ENCODE measurements around the gene CRYL1. TPM values are rescaled to one million over a fixed set of nuclear protein-coding genes. Genes with fewer than 3 reads are reported as not detected.
A peak's percentile ranks its signal among the peaks of the same experiment; 100 is the strongest.

Gene CRYL1
- total RNA-seq, 1 donor from 2014 or later = 174 TPM

DNA sequence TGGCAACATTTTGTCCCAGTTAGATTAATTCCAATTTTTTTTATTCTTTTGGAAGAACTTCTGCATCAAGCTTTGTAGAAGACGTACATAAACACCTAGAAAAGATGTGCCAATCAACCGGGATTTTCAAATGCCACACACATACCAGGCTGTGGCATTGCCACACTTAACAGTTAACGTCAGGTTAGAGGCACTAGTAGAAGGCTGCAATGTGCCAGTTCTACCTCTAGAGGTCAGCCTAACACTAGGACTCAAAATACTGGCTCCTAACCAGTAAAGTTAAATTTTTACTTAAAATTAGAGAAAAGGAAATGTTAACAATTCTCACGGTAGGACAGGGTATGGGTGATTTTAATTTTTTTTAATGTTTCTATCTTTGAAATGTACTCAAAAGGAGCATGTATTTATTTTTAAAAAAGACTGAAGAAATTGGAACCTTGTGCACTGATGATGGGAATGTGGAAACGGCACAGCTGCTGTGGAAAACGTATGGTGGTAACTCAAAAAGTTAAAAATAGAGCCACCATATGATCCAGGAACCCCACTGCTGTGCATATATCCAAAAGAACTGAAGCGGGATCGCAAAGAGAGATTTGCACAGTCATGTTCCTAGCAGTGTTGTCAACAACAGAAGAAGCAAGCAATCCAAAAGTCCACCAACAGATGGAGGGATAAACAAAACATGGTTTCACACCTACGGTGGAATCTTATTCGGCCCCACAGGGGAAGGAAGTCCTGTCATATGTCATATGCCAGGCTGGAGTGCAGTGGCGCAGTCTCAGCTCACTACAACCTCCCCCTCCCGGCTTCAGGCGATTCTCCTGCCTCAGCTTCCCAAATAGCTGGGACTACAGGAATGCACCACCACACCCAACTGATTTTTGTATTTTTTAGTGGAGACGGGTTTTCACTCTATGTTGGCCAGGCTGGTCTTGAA lies 30.3 kb downstream of the CRYL1 start:
- DNase-seq (ENCODE audit: low spot score) (no peak), ATAC-seq (peak; percentile 86)

GRCh38 chr13:20494656-20495055 lies 31.0 kb downstream of the CRYL1 start:
- no peak for ATAC-seq
- no peak for DNase-seq (ENCODE audit: low spot score)

GRCh38 chr13:20492641-20493040 lies 33.0 kb downstream of the CRYL1 start:
- no peak for DNase-seq (ENCODE audit: low spot score)
- ATAC-seq = no peak

DNA sequence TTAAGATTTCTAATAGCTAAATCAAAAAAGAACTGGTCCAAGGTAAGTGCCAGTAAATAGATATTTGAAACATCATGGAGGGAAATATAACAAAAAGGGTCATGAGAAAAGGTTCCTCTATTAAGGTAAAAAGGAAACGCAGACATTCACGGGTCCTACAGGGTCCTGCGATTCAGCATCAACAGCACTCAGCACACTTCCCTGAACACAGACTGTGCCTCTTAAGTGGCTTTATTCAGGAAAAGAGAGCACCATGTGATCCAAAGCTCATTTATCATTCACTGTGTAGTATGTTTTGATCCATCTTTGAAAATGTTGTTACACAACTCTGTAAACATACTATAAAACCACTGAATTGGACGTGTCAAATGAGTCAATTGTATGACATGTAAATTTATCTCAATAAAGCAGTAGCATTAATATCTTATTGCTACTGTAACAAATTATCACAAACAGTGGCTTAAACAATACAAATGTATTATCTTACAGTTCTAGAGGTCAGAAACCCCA lies 33.7 kb downstream of the CRYL1 start:
- DNase-seq (ENCODE audit: low spot score) (no peak), ATAC-seq (no peak)

DNA sequence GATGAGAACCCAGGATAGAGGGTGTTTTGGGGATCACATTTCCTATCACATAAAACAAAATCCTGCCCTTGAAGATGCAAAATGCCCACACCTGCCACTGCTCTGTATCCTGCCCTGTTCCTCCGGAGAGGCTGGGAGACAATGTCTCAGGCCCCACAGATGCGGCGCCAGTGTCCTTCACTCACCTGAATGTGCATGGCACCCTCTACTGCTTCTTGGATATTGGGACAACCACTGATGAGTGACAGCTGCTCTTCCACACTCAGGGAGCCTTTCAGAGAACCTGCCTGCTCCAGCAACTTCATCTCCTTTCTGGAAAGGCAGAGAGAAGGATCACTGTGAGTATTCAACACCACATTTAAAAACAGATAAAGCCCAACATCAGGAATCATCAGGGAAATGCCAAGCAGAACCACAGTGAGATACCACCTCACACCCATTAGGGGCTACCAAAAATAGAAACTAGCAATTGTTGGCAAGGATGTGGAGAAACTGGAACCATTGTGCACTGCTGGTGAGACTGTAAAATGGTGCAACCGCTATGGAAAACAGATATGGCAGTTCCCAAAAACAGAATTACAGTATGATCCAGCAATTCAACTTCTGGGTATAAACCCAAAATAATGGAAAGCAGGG lies 36.4 kb downstream of the CRYL1 start:
- ATAC-seq (no peak), DNase-seq (ENCODE audit: low spot score) (no peak)

GRCh38 chr13:20487927-20488326 lies 37.7 kb downstream of the CRYL1 start:
- ATAC-seq (peak; percentile 19), DNase-seq (ENCODE audit: low spot score) (no peak)

DNA sequence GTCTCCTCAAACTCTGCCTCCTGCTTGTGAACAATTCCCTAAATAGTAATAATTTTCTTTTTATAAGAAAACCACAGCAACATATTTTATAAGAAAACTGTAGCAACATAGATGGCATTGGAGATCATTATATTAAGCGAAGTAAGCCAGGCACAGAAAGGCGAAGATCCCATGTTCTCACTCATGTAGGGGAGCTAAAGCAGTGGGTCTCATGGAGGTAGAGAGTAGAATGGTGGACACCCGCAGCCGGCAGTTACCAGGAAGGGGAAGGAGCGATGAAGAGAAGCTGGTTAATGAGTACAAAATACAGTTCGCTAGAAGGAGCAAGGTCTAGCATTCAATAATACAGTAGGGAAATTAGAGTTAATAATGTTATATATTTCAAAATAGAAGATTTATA lies 42.9 kb downstream of the CRYL1 start:
- DNase-seq (ENCODE audit: low spot score) (no peak), ATAC-seq (no peak)

DNA sequence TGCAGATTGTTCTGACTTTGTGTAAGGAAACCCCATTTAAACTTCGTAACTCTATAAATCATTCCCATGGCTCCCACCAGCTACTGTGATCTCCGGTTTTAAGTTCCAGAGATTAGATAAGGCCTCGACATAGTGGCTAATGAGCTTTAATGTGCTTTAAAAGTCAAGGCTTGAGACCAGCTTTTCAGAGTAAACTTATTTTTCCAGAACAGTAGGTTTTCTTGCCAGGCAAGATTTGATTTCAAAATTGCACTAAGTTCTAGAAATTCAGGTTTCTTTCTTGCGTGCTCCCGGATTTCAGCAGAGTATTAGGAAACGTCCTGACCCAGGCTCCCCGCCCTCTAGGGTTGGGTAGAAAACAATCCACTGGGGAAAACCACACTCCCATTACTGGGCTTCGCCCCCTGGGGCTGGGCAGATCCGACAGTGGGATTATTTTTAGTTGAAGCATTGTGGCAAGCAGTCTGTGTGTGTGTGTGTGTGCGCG lies 43.3 kb downstream of the CRYL1 start:
- no peak for DNase-seq (ENCODE audit: low spot score)
- ATAC-seq = no peak

DNA sequence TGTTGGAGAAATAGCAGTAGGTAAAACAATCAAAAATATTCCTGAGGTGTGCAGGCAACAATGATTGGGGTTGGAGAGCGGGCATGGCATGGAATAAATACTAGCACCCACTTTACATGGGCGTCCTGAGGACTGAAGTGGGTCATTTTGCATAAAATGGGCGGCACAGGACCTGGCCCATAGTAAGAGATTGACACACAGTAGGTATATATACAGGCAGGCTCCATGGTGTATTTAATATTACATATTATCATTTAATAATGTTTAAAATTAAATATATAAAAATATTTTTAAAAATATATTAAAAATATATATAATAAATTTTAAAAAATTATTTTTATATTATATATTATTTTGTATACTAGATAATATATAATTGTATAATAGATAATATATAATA lies 48.3 kb downstream of the CRYL1 start:
- ATAC-seq = no peak

DNA sequence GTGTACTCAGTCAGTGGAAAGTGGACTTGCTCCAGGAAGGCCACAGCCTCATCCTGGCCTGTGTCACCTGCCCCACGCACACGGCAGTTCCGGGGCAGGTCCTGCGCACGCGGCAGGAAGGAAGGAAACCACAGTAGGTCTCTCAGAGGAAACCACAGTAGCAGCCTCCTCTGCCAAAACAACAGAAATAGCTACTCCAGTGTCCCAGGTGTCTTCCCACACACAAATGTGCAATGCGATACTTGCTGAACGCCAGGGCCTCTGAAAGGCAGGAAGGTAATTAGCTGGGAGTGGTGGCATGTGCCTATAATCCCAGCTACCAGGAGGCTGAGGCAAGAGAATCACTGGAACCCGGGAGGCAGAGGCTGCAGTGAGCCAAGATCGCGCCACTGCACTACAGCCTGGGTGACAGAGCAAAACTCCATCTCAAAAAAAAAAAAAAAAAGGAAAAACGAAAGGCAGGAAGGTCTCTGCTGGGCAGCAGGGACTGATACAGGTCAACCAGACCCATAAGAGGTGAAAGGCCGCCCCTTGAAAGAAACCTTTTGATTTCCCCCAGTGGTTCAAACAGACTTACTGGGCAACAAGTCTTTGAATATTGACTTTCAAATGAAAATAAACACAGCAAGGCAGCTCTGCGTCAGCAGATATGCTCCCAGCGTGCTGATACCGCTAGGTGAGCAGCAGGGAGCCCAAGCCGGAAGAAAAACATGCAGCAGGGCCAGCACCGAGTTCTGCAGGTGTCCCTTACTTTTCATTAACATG lies 49.5 kb downstream of the CRYL1 start:
- DNase-seq (ENCODE audit: low spot score) (no peak), ATAC-seq (peak; percentile 69)

More for the DNA sequence above, 48.3 kb downstream of the CRYL1 start:
- no peak for DNase-seq (ENCODE audit: low spot score)

- no peak for DNase-seq (ENCODE audit: low spot score)
- no peak for ATAC-seq
Observed at GRCh38 chr13:20474515-20474914, 51.1 kb downstream of the CRYL1 start.

DNA sequence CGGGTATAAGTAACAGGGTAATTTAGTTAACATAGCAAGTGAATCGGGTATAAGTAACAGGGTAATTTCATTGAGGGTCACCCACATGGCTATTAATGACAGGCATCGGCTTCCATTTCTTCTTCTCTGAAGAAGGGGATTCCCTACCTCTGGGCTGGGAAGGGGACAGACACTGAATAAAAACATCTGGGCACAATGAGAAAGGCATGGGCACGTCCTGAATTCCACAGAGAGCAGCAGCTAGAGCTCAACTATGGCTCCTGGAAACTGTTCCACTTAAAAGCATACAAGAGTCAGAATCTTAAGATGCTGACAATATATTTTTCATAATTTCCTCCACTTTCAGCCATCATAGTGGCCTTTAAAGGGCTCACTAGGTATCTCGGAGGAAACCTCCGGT lies 51.8 kb downstream of the CRYL1 start:
- DNase-seq (ENCODE audit: low spot score) = no peak
- no peak for ATAC-seq

- DNase-seq (ENCODE audit: low spot score) = no peak
Observed at GRCh38 chr13:20473139-20473538, 52.5 kb downstream of the CRYL1 start.

DNA sequence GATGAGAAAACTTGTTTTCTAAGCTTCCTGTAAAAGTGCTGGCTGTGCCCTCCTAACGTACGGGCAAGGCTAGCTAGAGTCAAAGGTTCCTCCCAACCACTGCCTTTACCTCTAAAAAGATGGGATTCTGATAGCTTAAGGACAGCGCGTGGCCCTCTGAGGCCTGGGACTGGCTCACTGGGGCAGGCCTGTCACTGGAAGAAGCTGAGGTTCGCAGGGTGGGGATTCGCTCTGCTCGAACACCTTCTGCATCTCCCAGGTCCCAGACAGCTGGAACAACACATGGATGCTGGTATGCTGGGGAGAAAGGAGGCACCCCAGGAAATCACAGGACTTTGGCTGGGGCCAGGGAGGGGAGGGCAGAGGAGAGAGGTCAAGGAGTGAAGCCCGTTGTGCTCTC lies 53.1 kb downstream of the CRYL1 start:
- no peak for ATAC-seq
- DNase-seq (ENCODE audit: low spot score) = no peak

More at GRCh38 chr13:20473139-20473538, 52.5 kb downstream of the CRYL1 start:
- no peak for ATAC-seq

- DNase-seq (ENCODE audit: low spot score) (no peak), ATAC-seq (no peak)
Observed at GRCh38 chr13:20470136-20470535, 55.5 kb downstream of the CRYL1 start.

DNA sequence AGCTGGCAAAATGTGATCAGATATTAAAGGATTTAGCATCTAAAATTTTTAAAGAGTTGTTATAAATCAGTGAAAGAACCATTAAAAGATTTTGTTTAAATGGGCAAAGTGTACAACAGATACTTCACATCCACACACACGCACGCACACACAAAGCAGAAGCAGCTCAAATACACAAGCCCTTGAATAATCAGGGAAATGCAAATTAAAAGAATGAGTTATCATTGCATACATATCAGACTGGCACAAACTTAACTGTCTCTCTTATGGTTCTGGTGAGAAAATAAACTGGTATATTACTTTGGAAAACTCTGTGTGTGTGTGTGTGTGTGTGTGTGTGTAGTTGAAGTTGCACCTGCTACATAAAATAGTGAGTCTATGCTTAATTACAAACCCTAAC lies 59.3 kb downstream of the CRYL1 start:
- no peak for DNase-seq (ENCODE audit: low spot score)
- ATAC-seq = no peak

- DNase-seq (ENCODE audit: low spot score) (no peak), ATAC-seq (peak; percentile 61)
Observed at GRCh38 chr13:20465218-20465879, 60.3 kb downstream of the CRYL1 start.

- ATAC-seq (no peak), DNase-seq (ENCODE audit: low spot score) (no peak)
Observed at GRCh38 chr13:20462921-20463320, 62.7 kb downstream of the CRYL1 start.

DNA sequence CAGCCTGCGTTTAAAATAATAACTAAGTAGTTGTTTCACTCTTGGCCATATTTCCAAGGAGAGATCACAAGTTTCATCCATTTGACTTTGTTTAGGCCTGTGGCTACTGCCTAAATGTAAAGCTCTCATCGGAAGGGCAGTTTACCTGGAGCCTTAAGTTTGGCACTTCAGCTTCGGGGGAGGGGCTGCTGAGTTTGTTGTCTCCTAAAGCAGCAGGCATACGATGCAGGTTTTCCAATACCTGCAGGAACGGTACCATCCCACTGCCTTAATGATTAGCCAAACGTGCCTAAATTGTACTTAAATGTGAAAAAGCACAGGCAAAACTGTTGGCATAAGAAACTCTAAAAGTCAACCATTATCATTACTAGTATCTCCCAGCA lies 63.1 kb downstream of the CRYL1 start:
- DNase-seq (ENCODE audit: low spot score) = no peak
- no peak for ATAC-seq

DNA sequence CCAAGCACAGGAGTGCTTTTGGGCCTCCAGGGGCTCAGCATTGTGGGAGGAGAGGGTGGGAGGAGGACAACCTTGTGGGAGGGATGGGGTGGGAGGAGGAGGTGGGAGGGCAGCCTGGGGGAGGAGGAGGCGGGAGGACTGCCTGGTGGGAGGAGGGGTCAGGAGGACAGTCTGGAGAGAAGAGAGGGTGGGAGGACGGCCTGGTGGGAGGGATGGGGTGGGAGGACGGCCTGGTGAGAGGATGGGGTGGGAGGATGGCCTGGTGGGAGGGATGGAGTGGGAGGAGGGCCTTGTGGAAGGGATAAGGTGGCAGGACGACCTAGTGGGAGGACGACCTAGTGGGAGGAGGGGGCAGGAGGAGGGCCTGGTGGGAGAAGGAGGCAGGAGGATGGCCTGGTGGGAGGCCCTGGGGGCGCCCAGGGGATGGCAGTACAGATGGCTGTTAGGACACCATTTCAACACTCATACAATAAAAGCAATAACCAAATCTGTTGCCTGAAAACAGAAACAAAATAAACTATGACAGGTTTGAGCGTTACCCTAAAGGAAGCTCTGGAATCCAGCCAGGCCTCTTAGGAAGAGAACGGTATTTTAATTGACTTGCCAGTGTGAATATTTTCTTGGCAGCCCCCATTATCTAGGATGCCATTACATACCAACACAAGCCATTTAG lies 63.7 kb downstream of the CRYL1 start:
- DNase-seq (ENCODE audit: low spot score) (no peak), ATAC-seq (no peak)
